ENCODE data around the gene CD207.

CD207 gene

DNA sequence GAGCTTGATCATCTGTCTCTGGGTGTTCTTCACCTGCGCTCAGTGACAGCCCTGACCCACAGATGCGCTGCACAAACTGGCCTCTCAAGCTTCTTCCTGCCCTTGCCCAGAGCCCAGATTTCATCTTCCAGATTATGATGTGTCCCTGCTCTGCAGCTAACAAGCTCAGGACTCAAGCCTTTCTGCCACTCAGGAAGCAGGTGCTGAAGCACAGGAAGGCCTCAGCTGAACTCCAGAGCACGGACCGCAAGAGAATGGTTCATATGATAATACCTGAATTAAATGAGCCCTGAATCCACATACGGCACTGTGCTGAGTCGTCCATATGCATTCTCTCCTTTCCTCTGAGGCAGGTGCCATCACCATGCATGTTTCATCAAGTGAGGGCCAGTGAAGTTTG is 3.8 kb downstream of the CD207 start:
- in situ Hi-C loops (cut with HindIII; ENCODE audit: low sequenced_read_pairs): no loop called here
- no peak overlapping the region for H3K4me3 ChIP-seq (ENCODE audit: low read depth, low read length)
- no peak for DNase-seq (ENCODE audit: low read depth)
- no peak for TF ChIP-seq CTCF (IDR thresholded peaks at IDR 0.05; ENCODE audit: low read depth, low read length, missing control alignments)

- no peak for TF ChIP-seq CTCF (IDR thresholded peaks at IDR 0.05; ENCODE audit: low read depth, low read length, missing control alignments)
- no peak overlapping the region for H3K4me3 ChIP-seq (ENCODE audit: low read depth, low read length)
- DNase-seq (ENCODE audit: low read depth): no peak
- in situ Hi-C loops (cut with HindIII; ENCODE audit: low sequenced_read_pairs): no loop called here
Observed at GRCh38 chr2:70830366-70830765, 5.2 kb downstream of the CD207 start.

GRCh38 chr2:70829916-70830315 is 5.7 kb downstream of the CD207 start:
- in situ Hi-C loops (cut with HindIII; ENCODE audit: low sequenced_read_pairs): loop anchor here (5.0 kb wide), 1 partner anchor 32 kb away; no protein-coding TSS in a partner anchor
- DNase-seq (ENCODE audit: low read depth): no peak
- no peak for TF ChIP-seq CTCF (IDR thresholded peaks at IDR 0.05; ENCODE audit: low read depth, low read length, missing control alignments)
- H3K4me3 ChIP-seq (ENCODE audit: low read depth, low read length): no peak overlapping the region

- in situ Hi-C loops (cut with HindIII; ENCODE audit: low sequenced_read_pairs): loop anchor here (5.0 kb wide), 1 partner anchor 33 kb away; no protein-coding TSS in a partner anchor
- no peak for DNase-seq (ENCODE audit: low read depth)
- H3K4me3 ChIP-seq (ENCODE audit: low read depth, low read length): no peak overlapping the region
- no peak for TF ChIP-seq CTCF (IDR thresholded peaks at IDR 0.05; ENCODE audit: low read depth, low read length, missing control alignments)
Observed at GRCh38 chr2:70828914-70829824, 6.4 kb downstream of the CD207 start.

GRCh38 chr2:70828115-70828514 is 7.5 kb downstream of the CD207 start:
- TF ChIP-seq CTCF (IDR thresholded peaks at IDR 0.05; ENCODE audit: low read depth, low read length, missing control alignments): no peak
- no peak overlapping the region for H3K4me3 ChIP-seq (ENCODE audit: low read depth, low read length)
- no peak for DNase-seq (ENCODE audit: low read depth)
- in situ Hi-C loops (cut with HindIII; ENCODE audit: low sequenced_read_pairs): loop anchor here (5.0 kb wide), 1 partner anchor 34 kb away; no protein-coding TSS in a partner anchor

- in situ Hi-C loops (cut with HindIII; ENCODE audit: low sequenced_read_pairs): loop anchor here (5.0 kb wide), 1 partner anchor 35 kb away; no protein-coding TSS in a partner anchor
Observed at GRCh38 chr2:70827388-70827787, 8.2 kb downstream of the CD207 start.

More at GRCh38 chr2:70827388-70827787, 8.2 kb downstream of the CD207 start:
- no peak overlapping the region for H3K4me3 ChIP-seq (ENCODE audit: low read depth, low read length)
- no peak for DNase-seq (ENCODE audit: low read depth)
- no peak for TF ChIP-seq CTCF (IDR thresholded peaks at IDR 0.05; ENCODE audit: low read depth, low read length, missing control alignments)
